Measurements from ENCODE around the gene SNX15.

The SNX15 gene

DNA sequence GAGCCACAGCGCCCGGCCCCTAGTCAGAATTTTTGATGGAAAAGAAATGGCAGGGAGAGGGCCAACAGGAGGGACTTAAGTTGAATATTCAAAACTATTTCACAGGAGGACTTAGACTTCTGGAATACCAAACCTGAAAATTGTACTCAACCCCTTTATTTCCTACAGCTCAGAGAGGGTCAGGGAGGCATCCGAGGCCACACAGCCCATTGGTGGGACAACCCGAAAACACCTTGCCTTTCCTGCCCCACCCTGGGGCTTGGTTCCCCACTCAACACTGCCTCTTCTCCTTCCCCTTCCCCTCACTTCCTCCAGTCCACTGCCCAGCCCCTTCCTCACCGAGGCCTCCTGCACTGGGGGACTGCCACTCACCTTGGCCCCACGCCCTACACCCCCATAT is 29.8 kb downstream of the SNX15 start:
- DNase-seq = no peak

- no peak for DNase-seq
Observed at GRCh38 chr11:65057526-65057925, 30.3 kb downstream of the SNX15 start.

DNA sequence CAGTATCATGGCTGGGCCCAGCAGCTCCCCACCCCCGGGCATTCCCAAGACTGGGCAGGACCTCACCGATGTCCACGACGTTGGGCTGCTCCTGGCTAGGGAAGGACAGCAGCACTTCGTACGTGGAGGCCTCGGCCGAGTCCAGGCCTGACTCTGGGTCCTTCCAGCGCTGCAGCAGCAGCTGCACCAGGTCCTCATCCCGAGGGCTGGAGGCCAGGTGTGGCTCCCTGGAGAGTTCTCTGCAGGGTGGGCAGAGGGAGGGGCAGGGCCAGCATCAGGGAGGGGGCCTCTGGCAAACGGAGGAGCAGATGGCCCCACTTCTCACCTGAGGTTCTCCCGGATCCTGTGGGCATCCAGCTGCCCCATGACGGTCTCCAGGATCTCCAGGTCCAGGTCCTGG is 30.8 kb downstream of the SNX15 start:
- no peak for DNase-seq

- no peak for DNase-seq
Observed at GRCh38 chr11:65058419-65059054, 31.3 kb downstream of the SNX15 start, which contains the start of gene NAALADL1. Gene NAALADL1 (minus strand): TSS chr11:65058553. CDS start chr11:65058521, 32 bp downstream.

- no peak for DNase-seq
Observed at GRCh38 chr11:65059523-65059922, 32.3 kb downstream of the SNX15 start.

DNA sequence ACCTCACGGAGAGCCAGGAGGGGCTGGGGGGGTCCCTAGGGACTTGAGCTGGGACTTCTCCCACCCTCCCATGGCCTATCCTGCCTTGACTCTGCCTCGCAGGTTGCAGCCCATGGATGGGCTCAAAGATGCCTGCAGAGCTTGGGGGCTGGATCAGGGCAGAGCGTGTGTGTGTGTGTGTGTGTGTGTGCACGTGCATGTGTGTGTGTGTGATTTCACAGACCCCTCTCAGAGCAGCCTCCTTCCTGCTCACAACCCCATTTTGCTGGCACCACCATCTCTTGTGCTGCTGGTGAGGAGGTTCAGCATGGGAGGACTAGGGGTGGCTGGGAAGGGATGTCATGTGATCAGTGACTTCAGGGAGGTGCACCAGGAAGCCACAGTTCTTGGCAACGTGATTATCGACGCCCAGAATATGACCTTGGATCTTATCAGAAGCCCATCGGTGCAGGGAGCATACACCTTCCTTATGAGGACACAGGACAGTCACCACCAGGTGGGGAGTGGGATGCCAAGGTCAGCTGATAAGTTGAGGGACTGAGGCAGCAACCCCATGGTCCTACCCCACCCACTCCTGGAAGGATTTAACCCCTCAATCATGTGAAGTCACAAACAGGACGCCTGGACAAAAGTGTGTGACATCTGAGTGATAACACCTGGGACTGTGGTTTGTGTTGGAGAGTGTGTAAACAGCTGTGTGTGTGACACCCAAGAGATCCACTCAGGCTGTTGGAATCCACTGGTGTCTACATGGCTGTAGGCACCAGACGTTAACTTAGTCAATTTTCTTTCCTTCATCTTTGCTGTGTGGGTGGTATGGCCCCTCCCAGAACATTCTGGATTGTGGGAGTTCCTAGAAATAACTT is 33.0 kb downstream of the SNX15 start:
- DNase-seq = no peak

DNA sequence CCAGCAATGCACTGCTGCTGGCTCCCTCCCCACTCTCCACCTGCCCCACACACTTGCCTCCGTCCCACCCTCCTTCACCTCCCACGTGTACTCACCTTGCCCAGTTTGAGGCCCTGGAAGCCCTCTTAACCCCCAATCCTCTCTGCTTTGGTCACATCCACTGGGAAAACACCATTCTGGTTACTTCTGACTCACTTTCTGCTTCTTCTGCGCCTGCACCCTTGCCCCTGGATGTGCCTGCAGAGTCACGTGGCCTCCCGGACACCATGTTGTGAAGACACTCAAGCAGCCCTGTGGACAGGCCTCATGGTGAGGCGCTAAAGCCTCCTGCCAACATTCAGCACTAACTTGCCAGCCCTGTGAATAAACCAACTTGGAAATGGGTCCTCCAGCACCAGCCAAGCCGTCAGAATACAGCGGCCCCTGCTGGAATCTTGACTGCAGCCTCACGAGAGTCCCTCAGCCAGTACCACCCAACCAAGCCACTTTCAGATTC is 33.7 kb downstream of the SNX15 start:
- DNase-seq = no peak

- no peak for DNase-seq
Observed at GRCh38 chr11:65063532-65063931, 36.3 kb downstream of the SNX15 start.

DNA sequence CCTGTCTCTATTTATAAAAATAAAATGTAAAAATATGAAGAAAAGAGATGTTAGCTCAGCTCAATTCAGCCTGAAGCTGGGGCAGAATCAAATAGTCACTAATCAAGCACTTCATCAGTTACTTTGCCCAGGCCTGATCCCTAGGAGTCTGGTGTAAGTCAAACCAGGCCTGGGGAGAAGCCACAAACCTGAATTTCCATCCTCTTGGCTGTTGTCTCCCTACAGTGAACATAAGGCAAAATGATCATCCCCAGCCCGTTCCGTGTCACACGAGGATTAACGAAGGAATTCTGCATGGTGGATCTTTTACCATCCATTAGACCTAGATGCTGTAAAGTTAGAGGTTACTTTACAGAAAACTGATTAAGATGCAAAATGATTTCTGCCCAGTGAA is 37.6 kb downstream of the SNX15 start:
- no peak for DNase-seq

GRCh38 chr11:65065851-65066250 is 38.6 kb downstream of the SNX15 start:
- DNase-seq = no peak

- DNase-seq = no peak
Observed at GRCh38 chr11:65066315-65066714, 39.1 kb downstream of the SNX15 start.

- no peak for DNase-seq
Observed at GRCh38 chr11:65066805-65067291, 39.6 kb downstream of the SNX15 start.

- no peak for DNase-seq
Observed at GRCh38 chr11:65067446-65067845, 40.2 kb downstream of the SNX15 start.

DNA sequence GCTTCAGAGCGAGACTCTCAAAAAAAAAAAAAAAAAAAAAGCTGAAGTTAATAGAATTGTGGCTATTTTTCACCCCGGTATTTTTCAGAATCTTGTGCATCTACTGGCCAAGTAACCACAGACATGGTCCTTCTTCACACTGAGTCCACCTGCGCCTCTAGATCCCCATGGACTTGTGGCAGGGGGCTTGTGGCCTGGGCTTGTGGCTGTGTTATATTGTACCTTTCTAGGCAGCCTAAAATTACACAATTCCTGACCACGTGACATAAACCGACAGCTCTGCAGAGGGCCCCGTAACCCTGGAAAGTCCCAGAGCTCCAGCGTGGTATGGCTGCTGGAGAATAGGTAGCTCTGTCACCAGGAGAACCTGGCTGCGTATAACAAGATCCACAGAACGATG is 42.0 kb downstream of the SNX15 start:
- no peak for DNase-seq

DNA sequence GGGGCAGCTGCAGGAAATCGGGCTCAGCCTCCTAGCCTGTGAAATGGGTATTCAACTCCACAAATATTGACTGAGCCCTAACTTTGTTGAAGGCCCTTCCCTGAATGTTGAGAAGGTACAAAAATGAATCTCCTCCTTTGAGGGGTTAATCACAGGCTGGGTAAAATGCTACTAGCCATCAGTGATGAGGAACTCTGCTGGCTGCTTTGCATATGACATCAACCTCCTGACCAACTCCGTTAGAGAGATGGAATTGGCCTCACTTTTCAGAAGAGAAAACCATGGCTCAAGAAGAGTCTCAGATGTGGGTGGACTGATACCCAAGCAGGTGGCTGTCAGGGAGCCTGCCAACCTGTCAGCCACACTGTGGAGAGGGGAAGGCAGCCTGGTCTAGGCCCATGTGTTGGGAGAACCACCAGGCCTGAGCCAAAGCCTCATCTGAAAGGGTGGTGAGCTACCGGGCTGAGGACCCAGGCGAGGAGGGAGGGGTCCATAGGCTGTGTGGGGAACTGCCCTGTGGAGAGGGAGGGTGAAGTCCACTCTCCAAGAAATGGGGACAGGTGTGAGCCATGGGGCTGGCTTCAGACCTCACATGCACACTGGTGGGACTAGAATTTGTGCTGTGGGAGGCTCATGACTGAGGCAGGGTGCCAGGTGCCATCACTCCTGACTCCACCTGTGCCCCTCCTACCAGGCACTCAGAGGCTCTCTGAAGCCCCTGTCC is 44.8 kb downstream of the SNX15 start:
- no peak for DNase-seq

GRCh38 chr11:65072631-65072966 is 45.4 kb downstream of the SNX15 start:
- DNase-seq = no peak

DNA sequence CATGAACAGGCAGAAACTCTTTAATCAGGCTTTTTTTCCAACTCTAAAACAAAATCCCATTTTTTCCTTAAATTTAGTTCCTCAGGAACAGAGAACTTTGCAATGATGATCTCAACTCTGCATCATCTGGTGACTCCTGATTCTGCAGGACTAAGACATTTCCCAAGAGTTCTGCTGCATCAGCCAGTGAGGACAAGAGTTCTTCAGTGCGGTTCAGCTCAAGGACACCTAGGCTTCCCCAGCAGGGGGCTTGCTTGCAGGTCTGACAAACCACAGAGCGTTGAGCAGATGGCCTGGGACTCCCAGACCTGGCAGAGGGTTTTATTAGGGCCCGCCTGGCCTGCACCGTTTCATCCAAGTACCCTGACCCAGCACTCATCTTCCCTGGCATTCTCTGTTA is 50.2 kb downstream of the SNX15 start:
- no peak for DNase-seq

GRCh38 chr11:65078151-65078550 is 50.9 kb downstream of the SNX15 start:
- DNase-seq = no peak

DNA sequence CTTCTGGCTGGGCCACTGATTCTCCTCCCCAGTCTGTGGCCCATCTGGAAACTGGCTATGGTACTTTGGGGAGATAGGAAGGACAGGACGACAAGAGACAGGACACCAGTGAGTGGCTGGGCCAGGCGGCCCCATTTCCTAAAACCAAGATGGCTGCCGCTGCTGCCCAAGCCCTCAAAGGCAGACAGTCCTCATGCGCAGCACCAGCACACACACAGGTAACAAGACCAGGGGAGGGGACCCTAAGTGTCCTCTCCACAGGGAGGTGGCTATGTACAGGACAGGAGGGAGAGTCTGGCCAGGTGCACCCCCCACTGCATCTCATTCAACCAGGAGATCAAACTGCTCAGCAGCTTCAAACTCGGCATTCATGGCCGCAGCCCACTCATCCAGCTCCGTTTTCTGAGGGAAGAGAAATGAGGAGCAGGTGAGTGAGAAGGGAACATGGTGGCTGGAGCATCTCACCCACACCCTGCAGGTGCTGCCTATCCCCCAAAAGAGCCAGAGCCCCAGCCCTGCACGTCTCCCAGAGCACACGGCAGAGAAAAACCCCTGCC is 51.6 kb downstream of the SNX15 start:
- DNase-seq = no peak

DNA sequence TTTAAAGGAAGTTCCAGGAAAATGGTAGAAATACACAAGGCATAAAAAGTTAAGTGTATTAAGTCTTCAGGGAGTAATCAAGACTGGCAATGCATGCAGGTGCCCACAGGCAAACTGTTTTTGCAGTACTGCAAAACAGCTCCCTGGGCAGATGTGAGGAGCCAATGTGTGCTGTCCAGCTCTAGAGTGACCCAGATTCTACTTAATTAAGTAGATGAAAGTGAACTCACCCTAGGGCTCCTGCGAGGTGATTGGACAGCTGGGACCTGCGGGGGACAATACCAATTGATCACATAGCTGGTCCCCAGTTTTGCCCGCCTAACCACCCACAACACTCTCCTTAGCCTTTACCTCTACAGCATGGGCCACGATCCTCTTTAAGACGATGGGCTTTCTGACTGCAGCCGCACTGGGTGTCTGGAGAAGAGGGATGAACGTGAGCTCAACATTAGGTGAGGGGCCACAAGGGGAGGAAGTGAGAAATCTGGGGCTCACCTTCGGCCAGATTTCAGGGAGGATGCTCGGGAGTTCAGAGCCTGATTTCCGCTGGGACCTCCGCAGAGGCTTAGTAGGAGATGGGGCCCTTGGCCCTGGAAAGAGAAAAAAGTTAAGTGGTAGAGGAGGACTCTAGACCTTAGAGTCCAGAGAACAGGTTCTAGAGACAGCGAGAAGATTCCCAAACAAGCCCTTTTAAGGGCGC is 56.0 kb downstream of the SNX15 start:
- DNase-seq = no peak

All from amygdala (tissue), 56 donors.